ENCODE data around the gene ILDR2. TPM values are rescaled to one million over a fixed set of nuclear protein-coding genes. Genes with fewer than 3 reads are reported as not detected.

The ILDR2 gene
- total and polyA plus RNA-seq, 2 donors (not counting 1 experiment from before 2014, with no cell fraction given), result under 0.01 to 0.14 TPM

- H4K20me1 ChIP-seq (ENCODE audit: control insufficient read depth, extremely low read depth, insufficient read depth, low read length), result no peaks in the 10 kb centered on the region
- H3K36me3 ChIP-seq (ENCODE audit: control insufficient read depth, insufficient read depth, low read length), result no peaks in the 10 kb centered on the region
- H2AFZ ChIP-seq (ENCODE audit: low read length), result no peak overlapping the region
- TF ChIP-seq EZH2 (IDR thresholded peaks at IDR 0.05; ENCODE audit: low read length, missing control alignments) (no peak), CTCF (conservative IDR thresholded peaks at IDR 0.05 in 1 of 2, IDR thresholded peaks at IDR 0.05 in 1 of 2; ENCODE audit: low read depth in 1 of 2, low read length in 2 of 2) (no peak)
- H3K9me3 ChIP-seq (ENCODE audit: control insufficient read depth, insufficient read depth, low read depth, low read length), result no peaks in the 10 kb centered on the region
- H3K4me2 ChIP-seq (ENCODE audit: extremely low read depth, insufficient read depth, low read length), result no peak overlapping the region
- no peak overlapping the region for H3K4me3 ChIP-seq (replicated peaks in 1 of 4; ENCODE audit: control extremely low read depth in 1 of 4, insufficient read depth in 1 of 4, low read depth in 3 of 4, low read length in 4 of 4)
- H3K4me1 ChIP-seq (ENCODE audit: control insufficient read depth, extremely low read depth, insufficient read depth, low read length), result no peaks in the 10 kb centered on the region
- H3K9ac ChIP-seq (ENCODE audit: insufficient read depth, low read length), result no peak overlapping the region
- no peak for DNase-seq (ENCODE audit: low read depth in 2 of 2)
- H3K27me3 ChIP-seq (ENCODE audit: control insufficient read depth, insufficient read depth, low read length), result peaks cover 27% of the 10 kb centered on the region
- no peak overlapping the region for H3K27ac ChIP-seq (ENCODE audit: insufficient read depth, low read length)
- no peaks in the 10 kb centered on the region for H3K79me2 ChIP-seq (ENCODE audit: control insufficient read depth, insufficient read depth, low read length)
Observed at GRCh38 chr1:166918956-166919316, 56.4 kb downstream of the ILDR2 start.

- Histone ChIP-seq H3K27ac (ENCODE audit: insufficient read depth, low read length) (no peak overlapping the region), H3K9ac (ENCODE audit: insufficient read depth, low read length) (no peak overlapping the region), H3K9me3 (ENCODE audit: control insufficient read depth, insufficient read depth, low read depth, low read length) (no peaks in the 10 kb centered on the region), H3K4me3 (replicated peaks in 1 of 4; ENCODE audit: control extremely low read depth in 1 of 4, insufficient read depth in 1 of 4, low read depth in 3 of 4, low read length in 4 of 4) (no peak overlapping the region), H2AFZ (ENCODE audit: low read length) (no peak overlapping the region), H3K4me2 (ENCODE audit: extremely low read depth, insufficient read depth, low read length) (no peak overlapping the region), H3K27me3 (ENCODE audit: control insufficient read depth, insufficient read depth, low read length) (peaks cover 27% of the 10 kb centered on the region), H3K79me2 (ENCODE audit: control insufficient read depth, insufficient read depth, low read length) (no peaks in the 10 kb centered on the region), H3K36me3 (ENCODE audit: control insufficient read depth, insufficient read depth, low read length) (no peaks in the 10 kb centered on the region), H3K4me1 (ENCODE audit: control insufficient read depth, extremely low read depth, insufficient read depth, low read length) (no peaks in the 10 kb centered on the region), H4K20me1 (ENCODE audit: control insufficient read depth, extremely low read depth, insufficient read depth, low read length) (no peaks in the 10 kb centered on the region)
- no peak for DNase-seq (ENCODE audit: low read depth in 2 of 2)
- TF ChIP-seq CTCF (conservative IDR thresholded peaks at IDR 0.05 in 1 of 2, IDR thresholded peaks at IDR 0.05 in 1 of 2; ENCODE audit: low read depth in 1 of 2, low read length in 2 of 2), result no peak
- TF ChIP-seq EZH2 (IDR thresholded peaks at IDR 0.05; ENCODE audit: low read length, missing control alignments), result no peak
Observed at GRCh38 chr1:166918088-166918955, 57.0 kb downstream of the ILDR2 start.

- Histone ChIP-seq H3K27me3 (ENCODE audit: control insufficient read depth, insufficient read depth, low read length) (peaks cover 17% of the 10 kb centered on the region), H3K9ac (ENCODE audit: insufficient read depth, low read length) (no peak overlapping the region), H3K79me2 (ENCODE audit: control insufficient read depth, insufficient read depth, low read length) (no peaks in the 10 kb centered on the region), H3K9me3 (ENCODE audit: control insufficient read depth, insufficient read depth, low read depth, low read length) (no peaks in the 10 kb centered on the region), H3K4me3 (replicated peaks in 1 of 4; ENCODE audit: control extremely low read depth in 1 of 4, insufficient read depth in 1 of 4, low read depth in 3 of 4, low read length in 4 of 4) (no peak overlapping the region), H4K20me1 (ENCODE audit: control insufficient read depth, extremely low read depth, insufficient read depth, low read length) (no peaks in the 10 kb centered on the region), H3K4me1 (ENCODE audit: control insufficient read depth, extremely low read depth, insufficient read depth, low read length) (no peaks in the 10 kb centered on the region), H3K4me2 (ENCODE audit: extremely low read depth, insufficient read depth, low read length) (no peak overlapping the region), H2AFZ (ENCODE audit: low read length) (no peak overlapping the region), H3K27ac (ENCODE audit: insufficient read depth, low read length) (no peak overlapping the region), H3K36me3 (ENCODE audit: control insufficient read depth, insufficient read depth, low read length) (no peaks in the 10 kb centered on the region)
- TF ChIP-seq CTCF (conservative IDR thresholded peaks at IDR 0.05 in 1 of 2, IDR thresholded peaks at IDR 0.05 in 1 of 2; ENCODE audit: low read depth in 1 of 2, low read length in 2 of 2), result no peak
- TF ChIP-seq EZH2 (IDR thresholded peaks at IDR 0.05; ENCODE audit: low read length, missing control alignments), result no peak
- peak in 1 of 2 donors; percentile 55 for DNase-seq (ENCODE audit: low read depth in 2 of 2)
Observed at GRCh38 chr1:166915941-166916340, 59.4 kb downstream of the ILDR2 start.
